Activated CD4-positive, alpha-beta T cell treated with anti-CD3 and anti-CD28 coated beads, Interleukin-2, amount 10 ng/mL, durations not matched to agents 24 days and 14 days (primary cell): ENCODE measurements around the gene SBF2. TPM values are rescaled to one million over a fixed set of nuclear protein-coding genes. Genes with fewer than 3 reads are reported as not detected.

Source experiments
- DNase-seq: peaks from one replicate; pipeline ENCODE4 v3.0.0; 2022
- H3K27ac Mint-ChIP-seq: one replicate; pipeline ENCODE4 v1.8.0; 2022; ENCODE audit warnings: mild to moderate bottlenecking, mixed read lengths
- H3K27me3 Mint-ChIP-seq: one replicate; pipeline ENCODE4 v1.8.0; 2022; ENCODE audit warnings: mixed read lengths
- H3K36me3 Mint-ChIP-seq: one replicate; pipeline ENCODE4 v1.8.0; 2022; ENCODE audit warnings: low read depth, mild to moderate bottlenecking, mixed read lengths
- H3K4me1 Mint-ChIP-seq: one replicate; pipeline ENCODE4 v1.8.0; 2021; ENCODE audit warnings: mixed read lengths
- H3K4me3 Mint-ChIP-seq: one replicate; pipeline ENCODE4 v1.8.0; 2022; ENCODE audit warnings: mild to moderate bottlenecking, moderate library complexity, mixed read lengths
- H3K9me3 Mint-ChIP-seq: one replicate; pipeline ENCODE4 v1.8.0; 2021; ENCODE audit warnings: mixed read lengths
- intact Hi-C: fragments of 100-400 bp; cut with micrococcal nuclease; formaldehyde crosslinking; loops from one replicate; pipeline ENCODE4 v1.15.1; 2023
- total RNA-seq: library from RNA; stranded (reverse); gene quantifications from 2 replicates; pipeline ENCODE4 v1.2.3, GENCODE V29; 2022

The SBF2 gene
- total RNA-seq, 1 donor from 2014 or later, result 9.1 TPM

DNA sequence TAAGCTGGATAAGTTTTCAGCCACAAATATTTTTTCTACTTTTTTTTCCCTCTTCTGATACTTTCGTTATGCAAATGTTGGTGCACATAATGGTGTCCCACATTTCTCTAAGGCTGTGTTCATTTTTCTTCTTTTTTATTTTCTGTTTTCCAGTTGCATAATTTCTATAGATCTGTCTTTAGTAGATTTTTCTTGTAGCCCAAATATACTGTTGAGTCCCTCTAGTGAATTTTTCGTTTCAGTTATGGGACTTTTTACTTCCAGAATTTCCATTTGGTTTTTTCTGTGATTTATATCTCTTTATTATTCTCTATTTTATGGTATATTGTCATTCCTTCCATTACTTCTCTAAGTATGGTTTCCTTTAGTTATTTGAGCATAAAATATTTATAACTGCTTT, 558.1 kb downstream of the SBF2 start:
- DNase-seq, result no peak
- Mint-ChIP-seq H3K9me3 (peaks cover 23% of the 10 kb centered on the region), H3K4me3 (no peak overlapping the region), H3K27ac (no peak overlapping the region), H3K4me1 (peaks cover 27% of the 10 kb centered on the region), H3K36me3 (peaks cover 51% of the 10 kb centered on the region), H3K27me3 (no peaks in the 10 kb centered on the region)
- intact Hi-C loops, result no loop called here

DNA sequence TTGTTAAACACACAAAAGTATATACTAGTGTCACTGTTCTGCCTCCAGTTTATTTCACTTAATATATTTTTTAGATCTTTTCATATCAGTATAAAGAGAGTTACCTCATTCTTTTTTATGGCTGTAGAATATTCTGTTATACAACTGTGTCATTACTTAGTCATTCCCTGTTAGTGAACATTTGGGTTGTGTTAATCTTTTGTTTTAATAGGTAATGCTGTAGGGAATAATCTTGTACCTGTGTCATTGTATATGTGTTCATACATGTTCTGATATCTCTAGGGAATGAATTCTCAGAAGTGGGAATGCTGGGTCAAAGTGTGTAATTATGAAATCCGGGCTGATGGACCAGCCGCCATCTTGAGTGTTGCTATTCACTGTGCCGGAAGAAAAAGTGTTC, 558.8 kb downstream of the SBF2 start:
- H3K4me1 Mint-ChIP-seq, result peaks cover 27% of the 10 kb centered on the region
- H3K4me3 Mint-ChIP-seq, result no peak overlapping the region
- peaks cover 23% of the 10 kb centered on the region for H3K9me3 Mint-ChIP-seq
- peak; percentile 17 for DNase-seq
- no peaks in the 10 kb centered on the region for H3K27me3 Mint-ChIP-seq
- intact Hi-C loops, result no loop called here
- H3K27ac Mint-ChIP-seq, result no peak overlapping the region
- peaks cover 45% of the 10 kb centered on the region for H3K36me3 Mint-ChIP-seq

DNA sequence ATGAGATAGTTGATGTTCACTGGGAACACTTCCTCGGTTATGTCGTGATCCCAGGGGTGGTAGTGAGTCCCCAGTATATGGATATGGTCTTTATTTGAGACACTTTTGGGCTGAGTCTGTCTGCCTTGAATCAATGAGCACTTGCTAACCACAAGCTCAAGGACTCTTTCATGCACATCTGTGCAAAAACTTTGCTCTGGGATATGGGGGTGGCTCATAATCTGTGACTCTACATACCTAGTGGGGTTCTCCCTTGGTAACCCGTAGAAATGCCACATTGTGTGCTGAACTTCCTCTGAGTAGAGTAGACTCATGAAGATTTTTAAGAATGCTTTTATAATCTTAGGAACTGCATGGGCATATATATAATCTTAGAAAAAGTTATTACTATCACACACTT, 560.8 kb downstream of the SBF2 start:
- no peak for DNase-seq
- no peak overlapping the region for H3K27ac Mint-ChIP-seq
- no peak overlapping the region for H3K4me3 Mint-ChIP-seq
- intact Hi-C loops, result no loop called here
- peaks cover 9% of the 10 kb centered on the region for H3K4me1 Mint-ChIP-seq
- H3K27me3 Mint-ChIP-seq, result no peaks in the 10 kb centered on the region
- peaks cover 23% of the 10 kb centered on the region for H3K9me3 Mint-ChIP-seq
- H3K36me3 Mint-ChIP-seq, result peaks cover 38% of the 10 kb centered on the region

DNA sequence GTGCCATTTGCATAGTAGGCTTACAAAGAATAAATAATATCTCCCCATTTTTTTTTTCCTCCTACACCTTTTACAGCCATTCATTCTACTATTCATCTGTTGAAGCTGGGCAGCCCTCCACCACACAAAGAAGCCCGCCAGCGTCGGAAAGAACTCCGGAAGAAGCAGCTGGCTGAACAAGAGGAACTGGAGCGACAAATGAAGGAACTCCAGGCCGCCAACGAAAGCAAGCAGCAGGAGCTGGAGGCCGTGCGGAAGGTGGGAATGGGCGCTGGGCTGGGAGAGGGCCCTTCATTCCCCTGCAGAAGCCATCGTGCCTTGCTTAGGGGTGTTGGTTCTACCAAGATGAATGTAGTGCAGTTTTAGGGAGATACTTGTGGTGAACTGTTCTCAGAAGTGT, 561.6 kb downstream of the SBF2 start:
- Mint-ChIP-seq H3K27me3 (no peaks in the 10 kb centered on the region), H3K36me3 (peaks cover 35% of the 10 kb centered on the region), H3K9me3 (peaks cover 23% of the 10 kb centered on the region), H3K27ac (no peak overlapping the region), H3K4me1 (peaks cover 6% of the 10 kb centered on the region), H3K4me3 (no peak overlapping the region)
- DNase-seq, result no peak
- intact Hi-C loops, result no loop called here

DNA sequence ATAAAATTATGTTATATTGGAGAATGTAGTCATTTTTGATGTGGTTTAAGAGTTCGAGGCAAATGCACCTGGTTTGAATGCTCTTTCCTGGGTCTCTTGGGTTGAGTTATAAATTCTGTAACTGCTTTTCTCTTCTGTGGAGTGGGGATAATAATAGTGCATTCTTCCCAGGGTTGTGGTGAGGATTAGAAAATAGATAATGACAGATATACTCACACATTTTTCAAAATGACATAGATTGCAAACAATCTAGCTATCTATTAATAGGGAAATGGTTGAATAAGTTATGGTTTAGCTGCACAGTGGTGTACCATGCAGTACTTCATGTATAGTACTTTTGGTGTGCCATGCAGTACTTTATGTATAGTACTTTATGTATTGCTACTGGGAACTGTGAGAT, 562.8 kb downstream of the SBF2 start:
- intact Hi-C loops, result no loop called here
- no peaks in the 10 kb centered on the region for H3K27me3 Mint-ChIP-seq
- peaks cover 16% of the 10 kb centered on the region for H3K9me3 Mint-ChIP-seq
- H3K4me1 Mint-ChIP-seq, result peaks cover 8% of the 10 kb centered on the region
- no peak for DNase-seq
- H3K4me3 Mint-ChIP-seq, result no peak overlapping the region
- H3K27ac Mint-ChIP-seq, result no peak overlapping the region
- peaks cover 25% of the 10 kb centered on the region for H3K36me3 Mint-ChIP-seq

Other genes starting within 250 kb of the SBF2 start
- 5.1 and 7.4 TPM in 2 replicates for gene ADM, start 10.9 kb upstream of the SBF2 start, total RNA-seq
- gene AMPD3, start 161.0 kb upstream of the SBF2 start, total RNA-seq, result 14.5 and 18.3 TPM in 2 replicates
- 14.3 and 15.4 TPM in 2 replicates for gene RNF141, start 247.0 kb upstream of the SBF2 start, total RNA-seq